DMS79 (cell line): Measurements from ENCODE around the gene PODNL1.
"Not testable (repeated sequence)": the region's sequence is repeated elsewhere in the genome, so short reads cannot be mapped to it uniquely, and the experiment has no call there.

Experiments used
- DNase-seq: peaks from one replicate; lab custom pipeline; 2025; lab: John Stamatoyannopoulos, UW

The PODNL1 gene

DNA sequence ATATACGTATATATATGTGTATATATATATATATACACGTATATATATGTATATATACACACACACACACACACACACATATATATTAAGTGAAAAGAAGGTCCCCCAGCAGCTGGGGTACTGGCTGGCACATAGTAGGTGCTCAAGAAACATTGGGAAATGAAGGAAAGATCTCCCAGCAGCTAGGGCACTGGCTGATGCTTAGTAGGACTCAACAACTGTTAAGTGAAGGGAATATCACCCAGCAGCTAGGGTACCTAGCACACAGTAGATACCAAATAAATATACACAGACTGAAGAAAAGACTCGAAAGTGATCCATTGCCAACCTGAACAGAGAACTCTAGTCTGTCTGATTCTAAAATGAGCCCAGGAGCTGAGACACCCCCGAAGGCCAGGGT lies 12.2 kb downstream of the PODNL1 start:
- DNase-seq = no peak

DNA sequence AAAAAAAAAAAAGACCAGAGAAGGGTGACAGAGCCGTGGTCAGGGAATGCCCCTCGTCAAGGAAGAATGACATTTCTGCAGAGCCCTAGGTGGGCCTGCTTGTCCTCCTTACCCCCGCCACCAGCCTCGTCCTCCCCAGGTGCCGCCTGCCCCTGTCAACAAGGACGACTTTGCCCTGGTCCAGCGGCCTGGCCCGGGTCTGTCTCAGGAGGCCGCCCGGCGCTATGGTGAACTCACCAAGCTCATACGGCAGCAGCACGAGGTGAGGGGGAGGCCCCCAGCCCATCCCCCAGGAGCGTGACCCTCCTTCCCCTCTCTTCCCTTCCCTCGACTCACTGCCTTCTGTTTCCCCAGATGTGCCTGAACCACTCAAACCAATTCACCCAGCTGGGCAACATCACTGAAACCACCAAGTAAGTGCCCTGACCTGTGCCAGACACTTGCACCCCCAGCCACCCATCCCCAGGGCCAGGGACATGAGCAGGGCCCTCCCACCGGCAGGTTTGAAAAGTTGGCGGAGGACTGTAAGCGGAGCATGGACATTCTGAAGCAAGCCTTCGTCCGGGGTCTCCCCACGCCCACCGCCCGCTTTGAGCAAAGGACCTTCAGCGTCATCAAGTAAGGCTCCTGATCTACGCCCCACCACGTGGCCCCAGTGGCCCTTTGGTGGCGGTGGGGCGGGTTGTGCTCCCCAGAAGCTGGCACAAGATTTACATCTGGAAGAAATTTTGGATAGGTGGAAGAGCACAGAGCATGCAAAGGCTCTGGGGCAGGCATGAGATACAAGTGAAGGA lies 14.8 kb downstream of the PODNL1 start:
- no peak for DNase-seq

DNA sequence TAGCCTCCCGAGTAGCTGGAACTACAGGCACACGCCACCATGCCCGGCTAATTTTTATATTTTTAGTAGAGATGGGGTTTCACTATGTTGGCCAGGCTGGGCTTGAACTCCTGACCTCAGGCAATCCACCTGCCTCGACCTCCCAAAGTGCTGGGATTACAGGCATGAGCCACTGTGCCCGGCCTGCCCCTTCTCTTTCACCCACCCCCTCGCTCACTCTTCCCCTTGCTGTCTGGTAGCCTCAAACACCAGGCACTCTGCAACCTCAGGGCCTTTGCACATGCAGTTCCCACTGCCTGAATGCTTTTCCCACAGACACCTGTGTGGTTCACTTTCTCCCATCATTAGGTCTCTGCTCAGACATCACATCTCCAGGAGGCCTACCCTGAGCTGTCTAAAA lies 16.1 kb downstream of the PODNL1 start:
- not testable (repeated sequence) for DNase-seq

DNA sequence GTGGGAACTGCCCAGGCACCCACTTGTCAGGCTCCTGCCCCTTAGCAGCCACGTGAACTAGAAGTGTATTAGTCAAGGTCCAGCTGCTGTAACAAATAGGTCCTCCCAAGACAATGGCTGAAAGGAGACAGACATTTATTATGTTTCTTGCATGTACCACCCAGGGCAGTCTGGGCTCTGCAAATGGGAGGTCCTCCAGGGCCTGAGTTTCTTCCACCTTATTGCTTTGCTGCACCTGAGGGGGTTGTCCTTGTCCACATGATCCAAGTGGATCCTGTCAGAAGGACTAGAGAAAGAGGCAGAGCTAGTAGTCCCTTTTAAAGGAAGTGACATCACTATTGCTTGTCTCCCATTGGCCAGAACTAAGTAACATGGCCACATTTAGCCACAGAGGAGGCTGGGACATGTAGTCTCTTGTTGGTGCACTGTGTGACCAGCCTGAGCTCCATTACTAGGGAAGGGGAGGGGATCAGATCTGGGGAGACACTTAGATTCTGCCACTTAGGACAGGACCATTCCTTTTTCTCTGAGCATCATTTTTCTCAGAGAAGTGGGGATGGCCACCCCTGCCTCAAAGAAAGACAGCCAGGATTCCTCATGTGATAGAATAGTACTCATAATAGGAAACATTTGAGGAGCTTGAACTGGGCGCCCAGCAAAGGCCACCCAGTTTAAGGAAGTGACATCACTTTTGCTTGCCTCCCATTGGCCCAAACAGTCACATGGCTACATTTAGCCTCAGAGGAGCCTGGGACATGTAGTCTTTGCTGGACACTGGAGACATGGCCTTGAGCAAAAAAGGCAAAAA lies 17.1 kb downstream of the PODNL1 start:
- no peak for DNase-seq

DNA sequence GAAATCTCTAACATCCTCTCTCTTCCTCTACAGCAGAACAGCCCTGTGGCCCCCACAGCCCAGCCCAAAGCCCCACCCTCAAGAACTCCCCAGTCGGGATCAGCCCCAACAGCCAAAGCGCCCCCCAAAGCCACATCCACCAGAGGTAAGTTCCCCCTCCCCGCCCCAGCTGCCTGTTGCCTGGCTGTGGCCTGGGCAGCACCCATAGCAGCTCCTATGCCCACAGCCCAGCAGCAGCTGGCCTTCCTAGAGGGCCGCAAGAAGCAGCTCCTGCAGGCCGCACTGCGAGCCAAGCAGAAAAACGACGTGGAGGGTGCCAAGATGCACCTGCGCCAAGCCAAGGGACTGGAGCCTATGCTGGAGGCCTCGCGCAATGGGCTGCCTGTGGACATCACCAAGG lies 17.7 kb downstream of the PODNL1 start:
- no peak for DNase-seq

DNA sequence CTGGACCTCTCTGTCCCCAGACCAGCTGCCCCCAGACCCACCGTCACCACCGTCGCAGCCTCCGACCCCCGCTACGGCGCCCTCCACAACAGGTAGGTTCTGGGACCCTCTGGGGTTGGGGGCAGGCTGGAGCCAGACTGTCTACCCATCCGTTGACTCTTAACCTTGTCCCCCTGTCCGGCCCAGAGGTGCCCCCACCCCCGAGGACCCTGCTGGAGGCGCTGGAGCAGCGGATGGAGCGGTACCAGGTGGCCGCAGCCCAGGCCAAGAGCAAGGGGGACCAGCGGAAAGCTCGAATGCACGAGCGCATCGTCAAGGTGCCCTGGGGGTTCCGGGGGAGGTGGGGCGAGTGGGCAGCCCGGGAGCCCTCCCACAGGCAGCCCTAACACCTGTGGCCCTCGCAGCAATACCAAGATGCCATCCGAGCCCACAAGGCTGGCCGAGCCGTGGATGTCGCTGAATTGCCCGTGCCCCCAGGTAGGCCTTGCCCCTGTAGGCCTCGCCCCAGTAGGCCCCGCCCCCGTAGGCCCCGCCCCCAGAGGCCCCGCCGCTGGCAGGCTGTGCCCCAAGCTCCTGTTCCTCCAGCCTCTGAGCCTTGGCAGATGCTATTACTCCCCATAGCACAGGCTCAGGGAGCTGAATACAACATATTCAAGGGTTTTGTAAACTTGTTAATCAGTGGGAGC lies 19.3 kb downstream of the PODNL1 start:
- DNase-seq = no peak

DNA sequence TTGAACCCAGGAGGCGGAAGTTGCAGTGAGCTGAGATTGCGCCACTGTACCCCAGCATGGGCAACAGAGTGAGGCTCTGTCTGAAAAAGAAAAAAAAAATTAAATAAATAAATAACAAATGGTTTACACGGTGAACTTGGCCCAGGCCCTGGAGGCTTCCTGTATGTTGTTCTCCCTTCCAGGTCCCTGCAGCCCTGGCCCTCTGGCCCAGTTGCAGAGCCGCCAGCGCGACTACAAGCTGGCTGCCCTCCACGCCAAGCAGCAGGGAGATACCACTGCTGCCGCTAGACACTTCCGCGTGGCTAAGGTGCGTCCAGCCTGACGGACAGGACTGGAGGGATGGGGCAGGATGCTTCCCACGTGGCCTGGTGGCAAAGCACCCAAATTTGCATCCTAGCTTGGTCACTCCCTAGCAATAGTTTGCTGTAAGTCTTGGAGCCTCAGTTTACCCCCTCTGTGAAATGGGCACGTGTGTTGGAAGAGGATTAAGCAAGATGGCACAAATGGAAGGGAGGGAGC lies 20.3 kb downstream of the PODNL1 start:
- no peak for DNase-seq

DNA sequence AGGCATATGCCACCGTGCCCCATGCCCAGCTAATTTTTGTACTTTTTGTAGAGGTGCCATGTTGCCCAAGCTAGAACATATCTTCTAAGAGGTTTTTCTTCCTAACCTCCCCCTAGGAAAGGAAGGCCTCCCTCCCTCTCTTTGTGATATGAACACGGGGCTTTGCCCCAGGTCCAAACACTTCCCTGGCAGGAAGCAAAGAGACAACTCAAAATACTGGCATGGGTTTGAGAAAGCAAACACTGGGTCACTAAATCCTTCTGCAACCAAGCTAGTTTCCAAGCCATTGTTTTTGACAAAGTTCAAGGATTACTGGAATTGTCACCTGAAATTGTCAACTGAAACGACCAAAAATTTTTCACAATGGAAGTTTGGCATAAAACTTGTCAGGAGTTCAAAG lies 23.4 kb downstream of the PODNL1 start:
- no peak for DNase-seq

DNA sequence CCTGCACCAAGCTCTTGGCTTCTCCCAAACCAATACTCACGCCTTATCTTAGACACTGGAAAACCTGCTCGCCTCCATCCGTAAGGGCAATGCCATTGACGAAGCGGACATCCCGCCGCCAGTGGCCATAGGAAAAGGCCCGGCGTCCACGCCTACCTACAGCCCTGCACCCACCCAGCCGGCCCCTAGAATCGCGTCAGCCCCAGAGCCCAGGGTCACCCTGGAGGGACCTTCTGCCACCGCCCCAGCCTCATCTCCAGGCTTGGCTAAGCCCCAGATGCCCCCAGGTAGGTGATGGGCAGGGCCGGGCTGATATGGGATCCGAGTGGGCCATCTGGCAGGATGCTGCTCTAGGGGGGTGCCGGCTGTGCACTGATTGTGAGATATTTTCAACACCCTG lies 24.9 kb downstream of the PODNL1 start:
- DNase-seq = no peak

DNA sequence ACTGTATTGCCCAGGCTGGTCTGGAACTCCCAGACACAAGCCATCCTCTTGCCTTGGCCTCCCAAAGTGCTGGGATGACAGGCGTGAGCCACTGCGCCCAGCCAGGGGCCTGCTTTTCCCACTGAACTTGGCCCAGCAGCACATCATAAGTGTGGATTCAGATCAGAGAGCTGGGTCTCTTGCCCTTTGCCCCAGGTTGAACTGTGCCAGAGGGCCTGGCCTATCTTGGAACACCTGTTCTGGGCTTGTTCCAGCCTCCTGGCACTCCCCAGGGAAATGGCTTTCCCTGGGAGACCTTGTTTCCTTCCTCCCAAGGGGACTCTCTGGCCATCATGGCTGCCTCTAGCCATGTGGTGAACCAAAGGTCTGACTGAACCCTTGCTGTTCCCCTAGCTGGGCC lies 28.8 kb downstream of the PODNL1 start:
- DNase-seq = no peak

DNA sequence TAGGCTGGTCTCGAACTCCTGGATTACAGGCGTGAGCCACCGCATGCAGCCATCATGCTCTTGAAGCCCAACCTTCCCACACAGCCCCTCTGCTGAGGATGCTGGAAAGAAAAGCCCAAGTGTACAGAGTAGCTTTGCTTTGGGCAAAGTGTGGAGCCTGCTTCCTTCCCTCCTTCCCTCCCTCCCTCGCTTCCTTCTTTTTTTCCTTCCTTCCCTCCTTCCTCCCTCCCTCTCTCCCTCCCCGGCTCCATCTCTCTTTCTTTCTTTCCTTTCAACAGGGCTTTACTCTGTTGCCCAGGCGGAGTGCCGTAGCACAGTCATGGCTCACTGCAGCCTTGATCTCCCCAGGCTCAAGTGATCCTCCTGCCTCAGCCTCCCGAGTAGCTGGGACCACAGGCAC lies 29.5 kb downstream of the PODNL1 start:
- no peak for DNase-seq

DNA sequence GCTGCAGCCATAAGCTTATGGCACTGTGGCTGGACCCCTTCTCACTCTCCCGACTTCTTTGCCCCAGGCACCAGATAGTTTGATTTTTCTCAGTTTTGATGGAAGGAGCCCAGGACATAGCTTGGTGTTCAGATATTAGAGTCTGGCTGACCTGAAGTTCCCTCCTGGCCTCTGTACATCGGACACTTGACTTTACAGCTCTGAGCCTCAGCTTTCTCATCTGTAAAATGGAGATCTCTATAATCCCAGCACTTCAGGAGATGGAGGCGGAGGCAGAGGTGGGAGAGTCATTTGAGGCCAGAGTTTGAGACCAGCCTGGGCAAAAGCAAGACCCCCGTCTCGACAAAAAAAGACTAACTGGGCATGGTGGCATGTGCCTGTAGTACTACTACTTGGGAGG lies 31.3 kb downstream of the PODNL1 start:
- DNase-seq = no peak

DNA sequence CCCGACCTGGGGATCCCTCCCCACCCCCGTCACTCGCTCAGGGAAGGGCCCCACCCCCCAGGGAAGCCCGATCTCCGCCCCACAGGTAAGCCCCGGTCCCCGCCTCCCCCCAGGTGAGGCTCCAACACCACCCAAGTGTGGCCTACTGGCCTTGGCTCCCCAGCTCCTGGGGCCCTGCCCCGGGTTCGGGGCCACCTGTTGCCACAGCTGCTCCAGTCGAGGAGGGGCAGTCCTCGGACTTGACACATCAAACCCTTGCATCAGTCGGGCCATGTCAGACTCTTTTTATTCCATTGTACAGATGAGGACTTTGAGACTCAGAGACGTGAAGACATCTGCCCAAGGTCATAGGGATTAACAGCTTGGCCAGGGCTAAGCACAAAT lies 31.7 kb downstream of the PODNL1 start:
- no peak for DNase-seq

DNA sequence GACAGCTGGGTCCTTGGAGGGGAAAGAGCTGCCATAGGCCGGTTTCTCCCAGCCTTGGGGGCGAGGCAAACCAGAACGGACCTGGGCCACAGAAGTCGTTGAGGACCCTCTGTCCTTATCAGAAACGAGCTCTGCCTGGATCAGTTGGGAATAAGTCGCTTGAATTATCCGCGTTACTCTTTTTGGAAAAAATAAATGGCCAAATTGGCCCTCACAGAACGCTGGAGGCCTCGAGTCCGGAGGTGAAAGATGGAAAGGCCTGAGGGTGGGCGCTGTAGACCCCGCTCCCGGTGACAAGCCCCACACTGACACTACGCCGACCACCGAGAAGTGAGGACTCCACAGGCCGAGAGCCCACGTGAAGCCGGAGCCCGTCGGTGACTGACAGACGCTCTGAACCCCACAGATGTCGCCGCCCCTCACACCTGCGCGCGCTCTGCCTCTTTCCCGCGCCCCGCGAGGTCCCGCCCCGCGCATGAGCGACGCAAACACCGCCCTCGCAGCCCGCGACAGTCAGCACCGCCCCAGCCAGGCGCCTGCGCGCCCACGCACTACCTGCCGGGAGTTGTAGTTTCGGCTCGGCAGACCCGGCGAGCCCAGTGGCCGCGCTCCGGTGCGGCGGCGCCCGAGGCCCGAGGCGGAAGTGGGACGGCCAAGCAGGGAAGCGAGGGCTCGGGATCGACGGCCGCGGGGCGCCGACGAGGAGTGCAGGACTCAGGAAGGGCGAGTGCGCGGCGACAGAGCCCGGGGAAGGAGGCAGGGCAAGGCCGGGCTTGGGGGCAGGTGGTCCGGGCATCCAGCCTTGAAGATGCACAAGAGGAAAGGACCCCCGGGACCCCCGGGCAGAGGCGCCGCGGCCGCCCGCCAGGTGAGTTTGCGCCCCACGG lies 32.3 kb downstream of the PODNL1 start, which contains the start of the genes BRME1 and CC2D1A:
TSS of gene BRME1 (minus strand) at position 484 of the 887 bp plus-strand sequence. CDS start 1,225 bp downstream, outside the sequence.
TSS of gene CC2D1A (plus strand) at position 568 of the 887 bp plus-strand sequence. CDS start at position 809, 241 bp downstream.
- peak; percentile 84 for DNase-seq

DNA sequence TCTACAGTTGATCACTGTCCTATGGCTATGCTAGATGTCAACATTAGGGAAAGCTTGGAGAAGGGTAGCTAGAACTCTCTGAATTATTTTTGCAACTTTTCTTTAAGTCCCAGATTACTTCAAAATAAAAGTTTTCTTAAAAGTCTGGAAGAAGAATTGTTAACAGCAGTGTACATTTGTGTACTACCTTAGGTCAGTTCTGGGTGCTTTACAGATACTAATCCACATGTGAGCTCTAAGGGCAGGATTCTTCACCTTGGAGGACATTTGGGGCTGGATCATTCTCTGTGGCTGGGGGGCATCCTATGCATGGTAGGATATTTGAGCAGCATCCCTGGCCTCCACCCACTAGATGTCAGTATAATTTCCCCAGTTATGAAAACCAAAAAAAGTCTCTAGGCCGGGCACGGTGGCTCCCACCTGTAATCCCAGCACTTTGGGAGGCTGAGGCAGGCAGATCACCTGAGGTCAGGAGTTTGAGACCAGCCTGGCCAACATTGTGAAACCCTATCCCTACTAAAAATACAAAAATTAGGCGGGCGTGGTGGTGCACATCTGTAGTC lies 35.1 kb downstream of the PODNL1 start:
- DNase-seq = no peak

DNA sequence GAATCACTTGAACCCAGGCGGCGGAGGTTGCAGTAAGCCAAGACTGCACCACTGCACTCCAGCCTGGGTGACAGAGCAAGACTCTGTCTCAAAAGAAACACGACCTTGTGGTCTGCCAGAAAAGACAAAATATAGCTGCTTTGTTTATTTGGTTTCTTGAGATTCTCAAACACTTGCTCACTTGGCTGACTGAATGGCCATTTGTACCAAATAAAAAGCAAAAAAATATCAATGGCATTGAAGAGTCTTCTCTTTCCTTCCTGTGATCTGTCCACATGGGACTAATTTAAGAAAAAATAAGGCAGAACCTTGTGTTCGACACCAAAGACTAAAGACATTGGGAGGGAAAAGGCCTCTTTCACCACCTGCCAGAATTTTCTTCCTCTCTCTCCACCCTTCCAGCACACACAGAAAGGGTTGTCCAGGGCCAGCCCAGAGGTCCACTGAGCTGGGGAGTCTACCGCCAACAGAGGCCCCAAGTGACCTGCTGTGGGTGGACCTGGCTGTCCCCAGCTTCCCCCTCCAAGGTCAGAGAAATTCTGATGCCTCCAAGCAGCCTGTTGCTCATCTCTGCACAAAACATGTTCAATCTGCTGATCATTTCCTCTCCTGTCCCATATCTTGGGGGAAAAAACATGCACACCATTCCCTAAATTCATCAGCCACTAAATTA lies 38.2 kb downstream of the PODNL1 start:
- DNase-seq = no peak

DNA sequence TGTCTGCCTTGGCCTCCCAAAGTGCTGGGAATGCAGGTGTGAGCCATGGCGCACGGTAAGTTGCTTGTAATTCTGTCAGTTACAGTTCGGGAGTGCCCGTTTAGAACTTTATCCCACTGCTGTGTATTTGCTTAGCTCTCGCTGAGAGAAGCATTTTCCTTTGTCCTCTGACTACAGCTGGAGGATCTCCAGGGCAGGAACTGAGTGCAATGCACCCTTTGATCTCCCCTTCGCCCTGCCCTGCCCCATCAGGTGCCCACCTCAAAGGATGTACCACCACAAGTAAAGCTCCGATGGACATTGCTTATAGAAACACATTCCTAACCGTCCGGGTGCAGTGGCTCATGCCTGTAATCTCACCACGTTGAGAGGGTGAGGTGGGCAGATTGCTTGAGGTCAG lies 38.8 kb downstream of the PODNL1 start:
- no peak for DNase-seq

DNA sequence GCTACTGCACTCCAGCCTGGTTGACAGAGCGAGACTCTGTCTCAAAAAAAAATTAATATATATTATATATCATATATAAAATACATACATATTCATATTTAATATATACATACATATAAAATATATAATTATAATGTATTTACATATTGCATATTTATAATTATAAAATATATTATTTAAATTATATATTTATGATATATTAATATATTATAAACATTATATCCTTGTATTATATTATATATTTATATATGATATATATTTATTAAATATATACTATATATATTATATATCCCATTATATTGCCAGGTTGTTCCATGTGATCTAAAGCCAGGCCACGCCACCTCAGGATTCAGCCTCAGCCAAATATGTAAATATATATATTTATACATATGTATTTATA lies 42.0 kb downstream of the PODNL1 start:
- DNase-seq = no peak

DNA sequence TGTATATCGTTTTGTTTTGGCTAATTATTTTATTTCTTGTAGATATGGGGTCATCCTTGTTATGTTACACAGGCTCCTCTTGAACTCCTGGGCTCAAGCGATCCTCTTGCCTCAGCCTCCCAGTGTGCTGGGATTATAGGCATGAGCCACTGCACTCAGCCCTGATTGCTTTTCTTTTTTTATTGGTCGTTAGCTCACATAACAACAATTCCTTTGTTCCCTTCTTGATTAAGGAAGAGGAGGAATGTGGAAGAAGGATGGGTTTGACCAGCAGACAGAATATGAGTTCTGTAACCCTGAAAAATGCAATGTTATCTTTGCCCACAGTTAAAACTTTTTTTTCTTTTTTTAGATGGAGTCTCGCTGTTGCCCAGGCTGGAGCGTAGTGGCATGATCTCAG lies 43.7 kb downstream of the PODNL1 start:
- DNase-seq = no peak

DNA sequence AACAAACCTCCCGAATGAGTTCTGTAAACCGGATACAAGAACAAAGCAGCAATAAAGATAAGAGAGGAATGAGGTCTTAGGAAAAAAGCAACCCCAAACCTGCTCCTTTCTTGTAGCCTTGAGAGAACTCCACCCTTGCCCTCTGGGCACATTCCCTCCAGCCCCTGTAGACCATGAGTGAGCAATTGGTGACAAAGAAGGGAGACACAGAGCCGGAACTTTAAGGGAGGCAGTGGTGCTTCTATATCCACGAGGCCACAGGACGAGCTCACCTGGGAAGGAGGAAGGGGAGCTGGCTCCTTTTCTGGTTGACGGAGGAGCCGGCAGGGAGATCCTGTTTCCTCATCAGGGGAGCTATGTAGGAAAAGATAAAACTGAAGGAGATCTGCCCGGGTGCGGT lies 45.3 kb downstream of the PODNL1 start:
- DNase-seq = no peak

DNA sequence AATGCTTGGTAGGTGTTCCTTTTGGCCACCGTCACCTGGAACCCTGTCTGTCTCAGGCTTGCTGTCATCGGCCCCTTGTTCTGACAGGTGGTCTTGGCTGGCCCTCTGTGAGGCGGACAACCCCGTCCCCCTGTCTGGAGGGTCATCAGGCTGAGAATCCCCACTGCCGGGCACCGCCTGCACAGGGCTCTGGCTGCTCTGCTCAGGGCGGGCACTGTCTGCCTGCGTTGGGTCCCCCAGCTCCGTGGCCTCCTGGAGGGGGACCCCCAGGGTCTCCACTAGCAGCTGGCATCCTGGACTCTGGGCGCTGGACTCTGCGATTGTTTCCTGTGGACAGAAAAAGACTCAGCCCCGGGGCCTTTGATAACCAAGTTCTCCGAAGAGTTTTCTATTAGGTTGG lies 48.1 kb downstream of the PODNL1 start:
- DNase-seq = no peak
